ENCODE data around the gene ANKRD13D. TPM values are rescaled to one million over a fixed set of nuclear protein-coding genes. Genes with fewer than 3 reads are reported as not detected.

Gene ANKRD13D
- total and polyA plus RNA-seq, 10 donors: 65.2 to 151 (median 126) TPM

- 32 to 41% (median 38%) methylated on average over 14 of the region's 14 CpGs for WGBS, 5 donors
- Histone ChIP-seq H3K36me3 (peaks cover 0 to 77% (median 62%) of the 10 kb centered on the region in 6 donors), H3K4me1 (peaks cover 57 to 96% (median 90%) of the 10 kb centered on the region in 6 donors), H3K4me3 (peak overlapping the region in 7 of 8 donors; percentile 0 to 95 (median 85)), H3K9me3 (no peaks in the 10 kb centered on the region), H3K27ac (peak overlapping the region; percentile 93 to 100 (median 97)), H3K27me3 (replicated peaks in 1 of 7) (no peaks in the 10 kb centered on the region)
- DNase-seq: peak; percentile 86
- intact Hi-C loops (cut with DNase I; ENCODE audit: low total_unique reads): no loop called here
- TF ChIP-seq POLR2A (IDR thresholded peaks at IDR 0.05) (peak in 1 of 3 donors; percentile 2), POLR2AphosphoS5 (IDR thresholded peaks at IDR 0.05) (peak in 2 of 3 donors; percentile 5 to 74), CTCF (IDR thresholded peaks at IDR 0.05 in 8 of 11, conservative IDR thresholded peaks at IDR 0.05 in 3 of 11) (no peak)
Measured at GRCh38 chr11:67287355-67288197, 1.5 kb upstream of the ANKRD13D start.

DNA sequence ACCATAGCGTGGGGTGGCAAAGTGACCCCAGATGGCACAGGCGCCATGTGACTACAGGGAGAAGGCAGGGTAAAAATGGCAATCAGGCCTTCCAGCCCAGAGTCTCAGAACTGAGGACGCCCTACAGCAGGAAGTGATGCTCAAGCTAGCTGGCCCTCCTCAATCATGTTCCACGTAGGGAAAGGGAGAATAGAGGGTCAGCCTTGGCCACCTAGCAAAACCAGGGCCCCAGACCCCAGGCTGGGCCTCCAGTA, 978 bp upstream of the ANKRD13D start:
- 4 to 20% (median 10%) methylated on average over 4 of the region's 4 CpGs for WGBS, 5 donors

DNA sequence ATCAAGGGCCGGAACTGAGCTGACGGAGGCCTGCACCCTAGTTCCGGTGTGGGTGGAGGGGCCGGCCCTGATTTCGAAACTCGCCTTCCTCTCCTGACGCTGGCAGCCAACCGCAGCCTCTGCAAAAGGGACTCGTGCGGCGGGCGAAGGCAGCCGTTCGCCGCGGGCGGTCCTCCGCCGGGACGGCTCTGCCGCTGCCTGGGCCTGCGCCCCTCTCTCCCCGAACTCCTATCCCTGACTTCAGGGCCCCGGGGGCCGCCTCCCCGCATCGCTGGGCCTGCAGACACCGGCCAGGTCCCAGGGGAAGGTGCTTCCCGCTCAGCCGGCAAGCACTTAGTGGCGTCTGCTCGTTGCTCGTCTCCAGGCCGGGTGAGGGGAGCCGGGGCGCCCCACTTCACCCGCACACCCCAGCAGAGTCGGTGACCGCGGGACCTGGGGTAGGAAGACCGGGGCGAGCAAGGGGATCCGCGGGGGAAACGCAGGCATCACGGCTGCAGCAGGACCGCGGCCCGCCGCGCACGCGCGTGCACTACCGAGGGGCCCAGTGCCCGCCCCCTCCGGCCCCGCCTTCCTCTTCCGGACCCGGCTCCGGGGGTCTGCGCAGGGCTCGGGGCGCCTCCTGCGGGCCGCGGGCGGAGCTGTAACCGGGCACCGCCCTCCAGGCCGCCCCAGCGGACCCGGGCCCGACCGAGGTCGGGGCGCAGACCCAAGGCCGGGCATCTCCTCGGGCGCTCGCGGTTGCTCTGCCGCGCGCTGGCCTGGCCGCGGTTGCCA, 464 bp upstream of the ANKRD13D start:
- peaks cover 57 to 96% (median 90%) of the 10 kb centered on the region in 6 donors for H3K4me1 ChIP-seq
- WGBS, 5 donors: 0 to 1% (median 0%) methylated on average over 4 to 87 of the region's 87 CpGs
- H3K27me3 ChIP-seq (replicated peaks in 1 of 7): no peaks in the 10 kb centered on the region
- peak; percentile 98 for DNase-seq
- intact Hi-C loops (cut with DNase I; ENCODE audit: low total_unique reads): no loop called here
- peak overlapping the region; percentile 35 to 95 (median 86) for H3K4me3 ChIP-seq
- H3K27ac ChIP-seq: peak overlapping the region; percentile 93 to 100 (median 97)
- TF ChIP-seq POLR2AphosphoS5 (IDR thresholded peaks at IDR 0.05): peak; percentile 95 to 98 (median 96)
- peak in 10 of 11 experiments; percentile 26 to 79 (median 62) for TF ChIP-seq CTCF (IDR thresholded peaks at IDR 0.05 in 8 of 11, conservative IDR thresholded peaks at IDR 0.05 in 3 of 11)
- peak; percentile 29 to 60 (median 51) for TF ChIP-seq POLR2A (IDR thresholded peaks at IDR 0.05)
- peaks cover 0 to 77% (median 56%) of the 10 kb centered on the region in 6 donors for H3K36me3 ChIP-seq
- no peaks in the 10 kb centered on the region for H3K9me3 ChIP-seq

More for the DNA sequence above, 978 bp upstream of the ANKRD13D start:
- Histone ChIP-seq H3K27me3 (replicated peaks in 1 of 7) (no peaks in the 10 kb centered on the region), H3K27ac (peak overlapping the region; percentile 93 to 100 (median 97)), H3K9me3 (no peaks in the 10 kb centered on the region), H3K4me3 (peak overlapping the region; percentile 35 to 95 (median 86)), H3K4me1 (peaks cover 57 to 96% (median 90%) of the 10 kb centered on the region in 6 donors), H3K36me3 (peaks cover 0 to 77% (median 58%) of the 10 kb centered on the region in 6 donors)
- TF ChIP-seq POLR2AphosphoS5 (IDR thresholded peaks at IDR 0.05): no peak
- TF ChIP-seq POLR2A (IDR thresholded peaks at IDR 0.05): no peak
- no peak for TF ChIP-seq CTCF (IDR thresholded peaks at IDR 0.05 in 8 of 11, conservative IDR thresholded peaks at IDR 0.05 in 3 of 11)
- DNase-seq: no peak
- intact Hi-C loops (cut with DNase I; ENCODE audit: low total_unique reads): no loop called here
